Stimulated activated CD8-positive, alpha-beta memory T cell treated with anti-CD3 and anti-CD28 coated beads, Interleukin-2, amount 100 ng/mL, for 48 hours (primary cell): ENCODE measurements around the gene MAP2K5.
A peak's percentile ranks its signal among the peaks of the same experiment; 100 is the strongest.

Experiments used
- DNase-seq, 2 donors: peaks; one replicate each; pipeline ENCODE4 v3.0.0-alpha.2; 2020; ENCODE audit warnings: low read depth in 2 of 2

Gene MAP2K5

GRCh38 chr15:67783303-67783702 is 240.8 kb downstream of the MAP2K5 start:
- DNase-seq, result peak in 1 of 2 donors; percentile 1

- DNase-seq, result no peak
These were observed 241.7 kb downstream of the MAP2K5 start for GRCh38 chr15:67784090-67784781.

- DNase-seq, result no peak
These were observed 242.4 kb downstream of the MAP2K5 start for GRCh38 chr15:67784856-67785430.

- no peak for DNase-seq
These were observed 242.9 kb downstream of the MAP2K5 start for GRCh38 chr15:67785431-67785830.

- DNase-seq, result no peak
These were observed 244.1 kb downstream of the MAP2K5 start for GRCh38 chr15:67786646-67787045.

GRCh38 chr15:67788986-67789385 is 246.5 kb downstream of the MAP2K5 start:
- DNase-seq, result no peak

GRCh38 chr15:67790610-67791319 is 248.3 kb downstream of the MAP2K5 start:
- DNase-seq, result no peak

GRCh38 chr15:67792250-67792942 is 249.9 kb downstream of the MAP2K5 start:
- no peak for DNase-seq

- peak; percentile 15 to 51 for DNase-seq
These were observed 252.5 kb downstream of the MAP2K5 start for GRCh38 chr15:67794832-67795574.

- no peak for DNase-seq
These were observed 254.0 kb downstream of the MAP2K5 start for GRCh38 chr15:67796196-67797127.

GRCh38 chr15:67799801-67800205 is 257.3 kb downstream of the MAP2K5 start:
- DNase-seq, result no peak

GRCh38 chr15:67801142-67801541 is 258.6 kb downstream of the MAP2K5 start:
- no peak for DNase-seq

GRCh38 chr15:67801926-67802914 is 259.7 kb downstream of the MAP2K5 start:
- no peak for DNase-seq

GRCh38 chr15:67803299-67803698 is 260.8 kb downstream of the MAP2K5 start:
- DNase-seq, result no peak

- DNase-seq, result no peak
These were observed 261.7 kb downstream of the MAP2K5 start for GRCh38 chr15:67803996-67804843.

- no peak for DNase-seq
These were observed 262.6 kb downstream of the MAP2K5 start for GRCh38 chr15:67805008-67805665.

- DNase-seq, result no peak
These were observed 263.4 kb downstream of the MAP2K5 start for GRCh38 chr15:67805666-67806516.
